ENCODE measurements around the gene MRAP. TPM values are rescaled to one million over a fixed set of nuclear protein-coding genes. Genes with fewer than 3 reads are reported as not detected.
"Not testable (repeated sequence)": the region's sequence is repeated elsewhere in the genome, so short reads cannot be mapped to it uniquely, and the experiment has no call there.

Gene MRAP
- total and polyA plus RNA-seq, 7 donors: 1.1 to 6.5 TPM; not detected in 5

GRCh38 chr21:32261929-32262328 lies 36.7 kb upstream of the MRAP start:
- no peaks in the 10 kb centered on the region for H3K27me3 ChIP-seq
- H3K27ac ChIP-seq: no peak overlapping the region
- WGBS, 2 donors: 93 to 95% methylated on average over 5 of the region's 5 CpGs
- no peaks in the 10 kb centered on the region for H3K9me3 ChIP-seq
- no peak overlapping the region for H3K4me3 ChIP-seq
- intact Hi-C loops (cut with DNase I): no loop called here
- peaks cover 0 to 14% (median 13%) of the 10 kb centered on the region in 4 donors for H3K4me1 ChIP-seq
- peaks cover 0 to 2% (median 0%) of the 10 kb centered on the region in 4 donors for H3K36me3 ChIP-seq
- TF ChIP-seq POLR2A (IDR thresholded peaks at IDR 0.05) (no peak), CTCF (IDR thresholded peaks at IDR 0.05) (no peak), POLR2AphosphoS5 (IDR thresholded peaks at IDR 0.05) (no peak), EP300 (IDR thresholded peaks at IDR 0.05) (no peak)
- no peak for DNase-seq

- H3K27ac ChIP-seq; DNase-seq; H3K27me3 ChIP-seq; H3K4me1 ChIP-seq; intact Hi-C loops (cut with DNase I); H3K4me3 ChIP-seq; H3K9me3 ChIP-seq: not testable (repeated sequence)
- 93 to 97% methylated on average over 23 of the region's 23 CpGs for WGBS, 2 donors
- H3K36me3 ChIP-seq: peaks cover 0 to 34% (median 3%) of the 10 kb centered on the region in 4 donors
Measured at GRCh38 chr21:32265321-32265720, 33.3 kb upstream of the MRAP start.

GRCh38 chr21:32270748-32271147 lies 27.9 kb upstream of the MRAP start:
- Histone ChIP-seq H3K27ac (no peak overlapping the region), H3K4me1 (no peaks in the 10 kb centered on the region), H3K9me3 (no peaks in the 10 kb centered on the region), H3K4me3 (no peak overlapping the region), H3K27me3 (no peaks in the 10 kb centered on the region), H3K36me3 (peaks cover 0 to 56% (median 3%) of the 10 kb centered on the region in 4 donors)
- DNase-seq: no peak
- intact Hi-C loops (cut with DNase I): loop anchor here (10.0 kb wide), 1 partner anchor 334 kb away; no protein-coding TSS in a partner anchor
- 72 to 85% methylated on average over 4 of the region's 4 CpGs for WGBS, 2 donors
- TF ChIP-seq POLR2A (IDR thresholded peaks at IDR 0.05): no peak
- TF ChIP-seq CTCF (IDR thresholded peaks at IDR 0.05): no peak
- no peak for TF ChIP-seq POLR2AphosphoS5 (IDR thresholded peaks at IDR 0.05)
- TF ChIP-seq EP300 (IDR thresholded peaks at IDR 0.05): no peak

DNA sequence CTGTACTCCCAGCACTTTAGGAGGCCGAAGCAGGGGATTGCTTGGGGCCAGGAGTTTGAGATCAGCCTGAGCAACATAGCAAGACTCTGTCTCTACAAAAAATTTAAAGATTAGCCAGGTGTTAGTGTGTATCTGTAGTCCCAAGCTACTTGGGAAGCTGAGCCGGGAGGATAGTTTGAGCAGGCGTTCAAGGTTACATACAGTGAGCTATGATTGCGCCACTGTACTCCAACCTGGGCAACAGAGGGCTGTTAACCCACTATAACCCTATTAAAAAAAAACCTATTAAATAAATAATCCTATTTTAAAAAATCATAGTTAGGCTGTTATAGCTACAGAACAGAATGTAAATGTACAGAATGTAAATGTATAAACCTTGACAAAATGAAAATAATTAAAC lies 22.0 kb upstream of the MRAP start:
- WGBS, 2 donors: 94 to 95% methylated on average over 4 of the region's 4 CpGs
- no peak overlapping the region for H3K27ac ChIP-seq
- intact Hi-C loops (cut with DNase I): loop anchor here (10.0 kb wide), 1 partner anchor 328 kb away; no protein-coding TSS in a partner anchor
- no peak for DNase-seq
- H3K9me3 ChIP-seq: no peaks in the 10 kb centered on the region
- H3K27me3 ChIP-seq: no peaks in the 10 kb centered on the region
- peaks cover 0 to 20% (median 20%) of the 10 kb centered on the region in 4 donors for H3K4me1 ChIP-seq
- H3K36me3 ChIP-seq: peaks cover 0 to 15% (median 0%) of the 10 kb centered on the region in 4 donors
- TF ChIP-seq POLR2A (IDR thresholded peaks at IDR 0.05) (no peak), POLR2AphosphoS5 (IDR thresholded peaks at IDR 0.05) (no peak), CTCF (IDR thresholded peaks at IDR 0.05) (no peak), EP300 (IDR thresholded peaks at IDR 0.05) (no peak)
- no peak overlapping the region for H3K4me3 ChIP-seq

DNA sequence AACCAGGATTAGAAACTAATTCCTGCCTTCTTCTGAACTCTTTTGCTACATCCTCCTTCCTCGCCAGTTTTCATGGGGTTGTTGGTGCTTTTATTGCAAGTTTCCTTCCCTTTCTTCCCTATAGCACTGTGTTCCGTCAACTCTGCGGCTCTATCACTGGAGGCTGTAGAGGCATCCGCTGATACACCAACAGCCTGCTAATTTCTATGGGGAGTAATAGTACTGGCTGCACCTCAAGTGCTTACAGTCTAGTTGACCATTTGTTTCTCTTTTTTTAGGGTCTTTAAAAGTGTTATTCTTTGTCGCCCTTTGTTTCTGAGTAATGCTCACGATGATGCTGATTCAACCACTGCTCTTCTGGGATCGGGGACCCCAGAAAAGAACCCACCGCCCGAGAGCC lies 20.6 kb upstream of the MRAP start:
- peak overlapping the region; percentile 49 to 92 (median 78) for H3K4me3 ChIP-seq
- H3K27ac ChIP-seq: peak overlapping the region in 2 of 4 donors; percentile 71 to 73
- H3K4me1 ChIP-seq: peaks cover 0 to 20% (median 20%) of the 10 kb centered on the region in 4 donors
- 2% methylated on average over 9 of the region's 9 CpGs for WGBS, 2 donors
- DNase-seq: no peak
- intact Hi-C loops (cut with DNase I): loop anchor here (10.0 kb wide), 1 partner anchor 327 kb away; no protein-coding TSS in a partner anchor
- TF ChIP-seq POLR2A (IDR thresholded peaks at IDR 0.05) (no peak), EP300 (IDR thresholded peaks at IDR 0.05) (no peak), POLR2AphosphoS5 (IDR thresholded peaks at IDR 0.05) (no peak), CTCF (IDR thresholded peaks at IDR 0.05) (no peak)
- peaks cover 0 to 5% (median 0%) of the 10 kb centered on the region in 4 donors for H3K36me3 ChIP-seq
- no peaks in the 10 kb centered on the region for H3K9me3 ChIP-seq
- H3K27me3 ChIP-seq: no peaks in the 10 kb centered on the region
